Ascending aorta (tissue), 2 donors: ENCODE data around the gene IDH3B. TPM values are rescaled to one million over a fixed set of nuclear protein-coding genes. Genes with fewer than 3 reads are reported as not detected.

ENCODE experiments used
- DNase-seq, 2 donors: peaks; one replicate each; pipeline ENCODE4 v3.0.0-alpha.2; 2019; ENCODE audit warnings: low spot score in 2 of 2
- H3K27ac ChIP-seq, 2 donors: fragments of 200-600 bp; sonication (generic); one replicate each; pipeline ENCODE4 v1.5.1; 2016 to 2017; ENCODE audit warnings: mild to moderate bottlenecking in 1 of 2
- H3K27me3 ChIP-seq: fragments of 200-600 bp; sonication (generic); one replicate; pipeline ENCODE4 v1.5.1; 2017
- H3K36me3 ChIP-seq, 2 donors: fragments of 200-600 bp; sonication (generic); one replicate each; pipeline ENCODE4 v1.5.1; 2016
- H3K4me1 ChIP-seq, 2 donors: fragments of 200-600 bp; sonication (generic); one replicate each; pipeline ENCODE4 v1.5.1; 2016 to 2017; ENCODE audit warnings: mild to moderate bottlenecking in 1 of 2
- H3K4me3 ChIP-seq, 2 donors: fragments of 200-600 bp; sonication (generic); one replicate each; pipeline ENCODE4 v1.5.1; 2016 to 2017; ENCODE audit warnings: mild to moderate bottlenecking in 1 of 2
- H3K9me3 ChIP-seq, 2 donors: fragments of 200-600 bp; sonication (generic); one replicate each; pipeline ENCODE4 v1.5.1; 2016
- CTCF ChIP-seq, 3 experiments: fragments of 200-600 bp in 2 of 3; fragments of 450-650 bp in 1 of 3; sonication (generic) in 2 of 3; IDR thresholded peaks; one replicate each; pipeline ENCODE4 v1.5.1; 2016 to 2019; ENCODE audit warnings: antibody characterized with exemption in 3 of 3, mild to moderate bottlenecking in 1 of 3, moderate library complexity in 1 of 3
- intact Hi-C: fragments of 100-400 bp; cut with DNase I; formaldehyde crosslinking; loops from one replicate; pipeline ENCODE4 v1.15.1; 2023
- total RNA-seq: library from RNA; depleted of rRNA; stranded (reverse); fragments of >200 nt; gene quantifications from one replicate; pipeline ENCODE4 v1.1.0, GENCODE V29; 2016

The IDH3B gene
- total RNA-seq, 1 donor from 2014 or later = 24.9 TPM

- Histone ChIP-seq H3K36me3 (no peaks in the 10 kb centered on the region), H3K27ac (no peak overlapping the region), H3K4me1 (no peaks in the 10 kb centered on the region), H3K9me3 (no peaks in the 10 kb centered on the region), H3K4me3 (no peak overlapping the region), H3K27me3 (no peaks in the 10 kb centered on the region)
- intact Hi-C loops = no loop called here
- DNase-seq = no peak
- no peak for TF ChIP-seq CTCF (IDR thresholded peaks at IDR 0.05)
Measured at GRCh38 chr20:2637246-2637645, 26.8 kb downstream of the IDH3B start.

- H3K27me3 ChIP-seq = no peaks in the 10 kb centered on the region
- DNase-seq = no peak
- H3K9me3 ChIP-seq = peaks cover 0 to 5% of the 10 kb centered on the region in 2 donors
- H3K27ac ChIP-seq = no peak overlapping the region
- H3K36me3 ChIP-seq = no peaks in the 10 kb centered on the region
- no peak for TF ChIP-seq CTCF (IDR thresholded peaks at IDR 0.05)
- H3K4me3 ChIP-seq = no peak overlapping the region
- intact Hi-C loops = no loop called here
- no peaks in the 10 kb centered on the region for H3K4me1 ChIP-seq
Measured at GRCh38 chr20:2633381-2633780, 30.6 kb downstream of the IDH3B start.

DNA sequence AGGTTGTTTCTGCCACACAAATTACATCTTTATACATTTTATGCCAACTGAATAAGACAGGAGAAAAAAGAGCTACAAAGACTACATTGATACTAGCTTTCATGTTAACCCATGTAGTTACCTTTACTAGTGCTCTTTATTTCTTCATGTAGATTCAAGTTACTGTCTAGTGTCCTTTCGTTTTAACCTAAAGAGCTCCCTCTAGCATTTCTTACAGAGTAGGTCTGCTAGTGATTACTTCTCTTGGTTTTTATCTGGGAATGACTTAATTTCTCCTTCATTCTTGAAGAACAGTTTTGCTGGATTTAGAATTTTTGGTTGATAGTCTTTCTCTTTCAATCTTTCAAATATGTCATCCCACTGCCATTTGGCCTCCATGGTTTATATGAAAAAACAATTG is 32.8 kb downstream of the IDH3B start:
- peaks cover 0 to 5% of the 10 kb centered on the region in 2 donors for H3K9me3 ChIP-seq
- no peak for TF ChIP-seq CTCF (IDR thresholded peaks at IDR 0.05)

DNA sequence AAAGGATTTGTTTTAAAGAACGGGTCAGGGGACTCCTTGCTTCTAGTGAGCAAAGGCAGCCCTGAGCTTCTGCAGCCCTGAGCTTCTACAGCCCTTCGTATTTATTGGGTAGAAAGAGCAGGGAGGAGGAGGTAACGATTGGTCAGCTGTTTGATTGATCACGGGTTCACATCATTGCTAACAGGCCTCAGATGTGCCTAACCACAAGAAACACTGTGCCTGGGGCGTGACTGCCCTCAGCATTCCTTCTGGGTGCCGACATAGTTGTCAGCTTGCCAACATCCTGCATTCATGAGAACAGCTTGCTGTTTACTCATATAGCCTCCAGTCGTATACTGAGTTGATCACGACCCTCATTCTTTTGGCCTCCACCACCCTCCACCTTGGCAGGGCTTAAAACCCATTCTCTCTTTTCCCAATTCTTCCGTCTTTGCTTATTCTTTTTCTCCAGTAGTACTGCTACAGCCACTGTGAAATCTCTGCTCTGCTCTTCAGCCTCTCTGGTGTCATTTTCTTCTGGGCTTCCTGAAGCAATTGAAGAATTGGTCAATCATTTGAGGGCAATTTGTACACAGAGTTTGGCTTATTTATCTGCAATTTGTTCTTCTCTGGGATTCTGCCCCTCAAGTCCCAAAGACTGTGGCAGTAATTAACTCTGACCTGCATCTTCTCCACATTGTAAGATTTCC is 37.0 kb downstream of the IDH3B start:
- intact Hi-C loops = no loop called here
- TF ChIP-seq CTCF (IDR thresholded peaks at IDR 0.05) = no peak
- H3K4me3 ChIP-seq = no peak overlapping the region
- DNase-seq = no peak
- H3K27me3 ChIP-seq = no peaks in the 10 kb centered on the region
- H3K9me3 ChIP-seq = peaks cover 0 to 5% of the 10 kb centered on the region in 2 donors
- H3K36me3 ChIP-seq = no peaks in the 10 kb centered on the region
- no peak overlapping the region for H3K27ac ChIP-seq
- H3K4me1 ChIP-seq = no peaks in the 10 kb centered on the region

More for the DNA sequence above, 32.8 kb downstream of the IDH3B start:
- no peak overlapping the region for H3K27ac ChIP-seq
- intact Hi-C loops = no loop called here
- H3K4me1 ChIP-seq = no peaks in the 10 kb centered on the region
- no peak for DNase-seq
- H3K4me3 ChIP-seq = no peak overlapping the region
- no peaks in the 10 kb centered on the region for H3K36me3 ChIP-seq
- no peaks in the 10 kb centered on the region for H3K27me3 ChIP-seq

DNA sequence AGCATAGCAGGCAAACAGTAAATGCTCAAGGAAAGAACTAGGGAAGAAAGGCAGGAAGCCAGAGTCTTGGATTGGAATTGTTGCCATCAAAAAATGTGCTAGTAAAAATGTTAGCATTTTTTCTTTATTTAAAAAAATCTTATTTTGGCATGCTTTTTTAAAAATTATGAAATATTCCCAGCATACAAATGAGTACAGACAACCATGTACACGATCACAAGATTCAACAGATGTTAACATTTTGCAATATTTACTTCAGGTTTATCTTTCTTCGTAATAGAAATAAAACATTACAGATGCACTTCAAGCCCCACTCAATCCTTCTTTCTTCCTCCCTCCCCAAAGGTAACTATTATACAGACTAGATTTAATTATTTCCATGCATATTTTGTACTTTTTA is 39.0 kb downstream of the IDH3B start:
- no peaks in the 10 kb centered on the region for H3K36me3 ChIP-seq
- no peak for DNase-seq
- H3K4me3 ChIP-seq = no peak overlapping the region
- TF ChIP-seq CTCF (IDR thresholded peaks at IDR 0.05) = no peak
- H3K27ac ChIP-seq = no peak overlapping the region
- H3K4me1 ChIP-seq = no peaks in the 10 kb centered on the region
- H3K9me3 ChIP-seq = no peaks in the 10 kb centered on the region
- no peaks in the 10 kb centered on the region for H3K27me3 ChIP-seq
- intact Hi-C loops = no loop called here

- intact Hi-C loops = no loop called here
- no peak overlapping the region for H3K27ac ChIP-seq
- DNase-seq = peak in 1 of 2 donors; percentile 67
Measured at GRCh38 chr20:2624190-2624589, 39.8 kb downstream of the IDH3B start.

More at GRCh38 chr20:2624190-2624589, 39.8 kb downstream of the IDH3B start:
- no peak for TF ChIP-seq CTCF (IDR thresholded peaks at IDR 0.05)
- no peak overlapping the region for H3K4me3 ChIP-seq
- no peaks in the 10 kb centered on the region for H3K36me3 ChIP-seq
- H3K9me3 ChIP-seq = no peaks in the 10 kb centered on the region
- H3K27me3 ChIP-seq = no peaks in the 10 kb centered on the region
- H3K4me1 ChIP-seq = no peaks in the 10 kb centered on the region
